WTC11 (cell line): ENCODE measurements around the gene ZDHHC15. TPM values are rescaled to one million over a fixed set of nuclear protein-coding genes. Genes with fewer than 3 reads are reported as not detected.
A peak's percentile ranks its signal among the peaks of the same experiment; 100 is the strongest.
"Not testable (repeated sequence)": the region's sequence is repeated elsewhere in the genome, so short reads cannot be mapped to it uniquely, and the experiment has no call there.

ENCODE experiments used
- ATAC-seq: fragments of 200-7000 bp; cut with Tn5 transposase; 2 replicates; pipeline ENCODE4 v1.10.0; 2021; ENCODE audit warnings: mild to moderate bottlenecking, moderate library complexity
- CTCF ChIA-PET: fragments of 300-600 bp; sonication (Branson Sonifier 250); formaldehyde crosslinking; loops from one replicate; lab custom pipeline; 2021; ENCODE audit warnings: antibody characterized with exemption; lab: Charles Lee
- POLR2A ChIA-PET: fragments of 350-600 bp; sonication (Branson Sonifier 250); formaldehyde crosslinking; loops from one replicate; lab custom pipeline; 2021; ENCODE audit warnings: antibody characterized with exemption; lab: Charles Lee
- DNase-seq: peaks from one replicate; pipeline ENCODE4 v3.0.0; 2021; ENCODE audit warnings: low spot score
- H3K27ac Mint-ChIP-seq: 2 replicates; pipeline ENCODE4 v1.8.0; 2021; ENCODE audit warnings: mixed read lengths
- H3K27me3 Mint-ChIP-seq: 2 replicates; pipeline ENCODE4 v1.8.0; 2021; ENCODE audit warnings: low read depth, mild to moderate bottlenecking, moderate library complexity, mixed read lengths
- H3K36me3 Mint-ChIP-seq: 2 replicates; pipeline ENCODE4 v1.8.0; 2021; ENCODE audit warnings: mixed read lengths
- H3K4me1 Mint-ChIP-seq: 2 replicates; pipeline ENCODE4 v1.8.0; 2022; ENCODE audit warnings: mixed read lengths
- H3K4me3 Mint-ChIP-seq: 2 replicates; pipeline ENCODE4 v1.8.0; 2021; ENCODE audit warnings: mild to moderate bottlenecking, moderate library complexity, mixed read lengths
- H3K9me3 Mint-ChIP-seq: 2 replicates; pipeline ENCODE4 v1.8.0; 2021; ENCODE audit warnings: mixed read lengths
- CREM ChIP-seq: sonication (generic); formaldehyde crosslinking; IDR thresholded peaks from 2 replicates; pipeline ENCODE4 v1.8.1; 2022; ENCODE audit warnings: mild to moderate bottlenecking, missing genetic modification reagents, moderate library complexity
- EMX1 ChIP-seq: fragments of 250-450 bp; sonication (Bioruptor Pico); IDR thresholded peaks from 2 replicates; pipeline ENCODE4 v1.8.0; 2021; ENCODE audit warnings: mild to moderate bottlenecking
- ETV6 ChIP-seq: sonication (generic); formaldehyde crosslinking; IDR thresholded peaks from 2 replicates; pipeline ENCODE4 v1.8.1; 2022; ENCODE audit warnings: mild to moderate bottlenecking, missing genetic modification reagents
- FOXK1 ChIP-seq: sonication (generic); formaldehyde crosslinking; IDR thresholded peaks from 2 replicates; pipeline ENCODE4 v1.8.0; 2022; ENCODE audit warnings: mild to moderate bottlenecking, moderate library complexity, missing genetic modification reagents
- FOXP1 ChIP-seq: sonication (generic); formaldehyde crosslinking; IDR thresholded peaks from 2 replicates; pipeline ENCODE4 v1.8.0; 2022; ENCODE audit warnings: missing genetic modification reagents, mild to moderate bottlenecking, moderate library complexity, borderline replicate concordance
- GABPB1 ChIP-seq: sonication (generic); formaldehyde crosslinking; IDR thresholded peaks from 2 replicates; pipeline ENCODE4 v1.8.1; 2023; ENCODE audit warnings: mild to moderate bottlenecking, missing genetic modification reagents
- IRF2 ChIP-seq: sonication (generic); formaldehyde crosslinking; IDR thresholded peaks from 2 replicates; pipeline ENCODE4 v1.8.0; 2022; ENCODE audit warnings: low read depth, missing genetic modification reagents, borderline replicate concordance
- NFE2L1 ChIP-seq: sonication (generic); formaldehyde crosslinking; IDR thresholded peaks from 2 replicates; pipeline ENCODE4 v1.8.1; 2023; ENCODE audit warnings: missing genetic modification reagents
- NFYB ChIP-seq: sonication (generic); formaldehyde crosslinking; conservative IDR thresholded peaks from 2 replicates; pipeline ENCODE4 v1.8.0; 2022; ENCODE audit warnings: low read depth, missing genetic modification reagents
- PRDM15 ChIP-seq: sonication (generic); formaldehyde crosslinking; IDR thresholded peaks from 2 replicates; pipeline ENCODE4 v1.8.0; 2022; ENCODE audit warnings: missing genetic modification reagents
- SP1 ChIP-seq: sonication (generic); formaldehyde crosslinking; conservative IDR thresholded peaks from 2 replicates; pipeline ENCODE4 v1.8.1; 2022; ENCODE audit warnings: missing genetic modification reagents
- TEAD4 ChIP-seq: sonication (generic); formaldehyde crosslinking; IDR thresholded peaks from 2 replicates; pipeline ENCODE4 v1.8.0; 2022; ENCODE audit warnings: mild to moderate bottlenecking, missing genetic modification reagents
- USF1 ChIP-seq: sonication (generic); formaldehyde crosslinking; IDR thresholded peaks from 2 replicates; pipeline ENCODE4 v1.8.0; 2022; ENCODE audit warnings: mild to moderate bottlenecking, missing genetic modification reagents
- ZMAT4 ChIP-seq: fragments of 250-450 bp; sonication (Bioruptor Pico); IDR thresholded peaks from 2 replicates; pipeline ENCODE4 v1.9.0; 2021; ENCODE audit warnings: mild to moderate bottlenecking
- ZNF423 ChIP-seq: fragments of 250-450 bp; sonication (Bioruptor Pico); IDR thresholded peaks from 2 replicates; pipeline ENCODE4 v2.1.2; 2022; ENCODE audit warnings: mild to moderate bottlenecking, moderate library complexity
- ZNF532 ChIP-seq: fragments of 250-450 bp; sonication (Bioruptor Pico); IDR thresholded peaks from 2 replicates; pipeline ENCODE4 v1.9.0; 2021; ENCODE audit warnings: mild to moderate bottlenecking, borderline replicate concordance
- total RNA-seq: library from RNA; stranded (reverse); gene quantifications from 3 replicates; pipeline ENCODE4 v1.2.3, GENCODE V29; 2021
- TF ChIP-seq, protein P1 (sequence below): sonication (generic); formaldehyde crosslinking; IDR thresholded peaks from 2 replicates; pipeline ENCODE4 v1.8.1; 2023; ENCODE audit warnings: mild to moderate bottlenecking, missing genetic modification reagents

The ZDHHC15 gene
- total RNA-seq, 1 experiment from 2014 or later, result 1.5 TPM

- TF ChIP-seq USF1 (CRISPR knock-in tag) (no peak), NFYB (CRISPR knock-in tag) (no peak), SP1 (CRISPR knock-in tag) (peak; percentile 40; the same call in 1 of the 2 replicates), EMX1 (CRISPR knock-in tag) (no peak), TEAD4 (CRISPR knock-in tag) (no peak), ZNF423 (CRISPR knock-in tag) (no peak), IRF2 (CRISPR knock-in tag) (no peak), ZMAT4 (CRISPR knock-in tag) (no peak), ZNF532 (CRISPR knock-in tag) (no peak), NFE2L1 (CRISPR knock-in tag) (0 out of 2 replicates have a peak, but pooled peaks have one; percentile 40), FOXK1 (CRISPR knock-in tag) (peak; percentile 40; the same call in 1 of the 2 replicates), FOXP1 (CRISPR knock-in tag) (peak; percentile 67; the same call in 1 of the 2 replicates)
- TF ChIP-seq, protein P1, sequence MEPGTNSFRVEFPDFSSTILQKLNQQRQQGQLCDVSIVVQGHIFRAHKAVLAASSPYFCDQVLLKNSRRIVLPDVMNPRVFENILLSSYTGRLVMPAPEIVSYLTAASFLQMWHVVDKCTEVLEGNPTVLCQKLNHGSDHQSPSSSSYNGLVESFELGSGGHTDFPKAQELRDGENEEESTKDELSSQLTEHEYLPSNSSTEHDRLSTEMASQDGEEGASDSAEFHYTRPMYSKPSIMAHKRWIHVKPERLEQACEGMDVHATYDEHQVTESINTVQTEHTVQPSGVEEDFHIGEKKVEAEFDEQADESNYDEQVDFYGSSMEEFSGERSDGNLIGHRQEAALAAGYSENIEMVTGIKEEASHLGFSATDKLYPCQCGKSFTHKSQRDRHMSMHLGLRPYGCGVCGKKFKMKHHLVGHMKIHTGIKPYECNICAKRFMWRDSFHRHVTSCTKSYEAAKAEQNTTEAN (CRISPR knock-in tag), result 0 out of 2 replicates have a peak, but pooled peaks have one; percentile 50
Measured at GRCh38 chrX:75522565-75523431, at the start of gene ZDHHC15 (continued).

DNA sequence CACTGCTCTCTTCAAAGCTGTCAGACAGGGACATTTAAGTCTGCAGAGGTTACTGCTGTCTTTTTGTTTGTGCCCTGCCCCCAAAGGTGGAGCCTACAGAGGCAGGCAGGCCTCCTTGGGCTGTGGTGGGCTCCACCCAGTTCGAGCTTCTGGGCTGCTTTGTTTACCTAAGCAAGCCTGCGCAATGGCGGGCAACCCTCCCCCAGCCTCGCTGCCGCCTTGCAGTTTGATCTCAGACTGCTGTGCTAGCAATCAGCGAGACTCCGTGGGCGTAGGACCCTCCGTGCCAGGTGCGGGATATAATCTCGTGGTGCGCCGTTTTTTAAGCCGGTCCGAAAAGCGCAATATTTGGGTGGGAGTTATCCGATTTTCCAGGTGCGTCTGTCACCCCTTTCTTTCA lies 37.7 kb upstream of the ZDHHC15 start:
- H3K4me3 Mint-ChIP-seq, POLR2A ChIA-PET, H3K4me1 Mint-ChIP-seq, H3K27ac Mint-ChIP-seq, H3K27me3 Mint-ChIP-seq, H3K9me3 Mint-ChIP-seq, CTCF ChIA-PET, DNase-seq, ATAC-seq, H3K36me3 Mint-ChIP-seq: not testable (repeated sequence)

GRCh38 chrX:75547783-75548182 lies 24.9 kb upstream of the ZDHHC15 start:
- Mint-ChIP-seq H3K27ac (no peak overlapping the region), H3K4me1 (peaks cover 12% of the 10 kb centered on the region), H3K36me3 (no peaks in the 10 kb centered on the region), H3K27me3 (no peaks in the 10 kb centered on the region), H3K9me3 (0 out of 2 replicates have a peak, but pooled peaks cover 3% of the 10 kb centered on the region), H3K4me3 (no peak overlapping the region)
- no peak for ATAC-seq
- POLR2A ChIA-PET, result no interaction called here
- CTCF ChIA-PET, result no interaction called here
- DNase-seq, result no peak
- TF ChIP-seq IRF2 (CRISPR knock-in tag) (no peak), ETV6 (CRISPR knock-in tag) (no peak), EMX1 (CRISPR knock-in tag) (no peak), CREM (CRISPR knock-in tag) (no peak), USF1 (CRISPR knock-in tag) (no peak), GABPB1 (CRISPR knock-in tag) (no peak), PRDM15 (CRISPR knock-in tag) (no peak)
- TF ChIP-seq, protein P1 (CRISPR knock-in tag), result no peak
